PC-3 (cell line): Measurements from ENCODE around the gene DRAP1. TPM values are rescaled to one million over a fixed set of nuclear protein-coding genes. Genes with fewer than 3 reads are reported as not detected.

Source experiments
- ATAC-seq: fragments of 200-7000 bp; cut with Tn5 transposase; 2 replicates; pipeline ENCODE4 v1.9.1; 2020; ENCODE audit warnings: mild to moderate bottlenecking, moderate library complexity
- Bru-seq: library from RNA; stranded (reverse); fragments of 400-500 nt; gene quantifications from one replicate; lab custom pipeline; 2021; lab: Mats Ljungman, UMichigan
- BruChase-seq, 2 experiments: library from RNA; stranded (reverse); fragments of 400-500 nt; gene quantifications; one replicate each; lab custom pipeline; 2021; lab: Mats Ljungman, UMichigan
- BruUV-seq: library from RNA; stranded (reverse); fragments of 400-500 nt; replicated peaks from 2 replicates; lab custom pipeline; 2021; lab: Mats Ljungman, UMichigan
- CTCF ChIA-PET: fragments of 300-600 bp; sonication (Branson Sonifier 250); formaldehyde crosslinking; loops from one replicate; lab custom pipeline; 2022; ENCODE audit warnings: antibody characterized with exemption; lab: Charles Lee
- POLR2A ChIA-PET: fragments of 300-600 bp; sonication (Branson Sonifier 250); formaldehyde crosslinking; loops from one replicate; lab custom pipeline; 2022; ENCODE audit warnings: antibody characterized with exemption; ENCODE audit not compliant: unreplicated experiment; lab: Charles Lee
- DNase-seq: peaks from one replicate; pipeline ENCODE4 v3.0.0-alpha.2; 2015
- H2AFZ ChIP-seq: fragments of 300-600 bp; sonication (generic); 2 replicates; pipeline ENCODE4 v1.6.0; 2016; ENCODE audit warnings: antibody characterized with exemption, low read length
- H3F3A ChIP-seq: fragments of 300-600 bp; sonication (generic); one replicate; pipeline ENCODE4 v1.6.0; 2017; ENCODE audit warnings: antibody characterized with exemption, low read length, control low read depth, mild to moderate bottlenecking; ENCODE audit not compliant: unreplicated experiment
- H3K27ac ChIP-seq: fragments of 300-600 bp; sonication (generic); 2 replicates; pipeline ENCODE4 v1.5.1; 2016; ENCODE audit warnings: mild to moderate bottlenecking, low read length
- H3K27me3 ChIP-seq: fragments of 300-600 bp; sonication (generic); 2 replicates; pipeline ENCODE4 v1.6.1; 2016; ENCODE audit warnings: low read length, mixed read lengths
- H3K36me3 ChIP-seq: fragments of 300-600 bp; sonication (generic); 2 replicates; pipeline ENCODE4 v1.6.1; 2016; ENCODE audit warnings: low read depth, mixed run types, low read length, mixed read lengths
- H3K4me1 ChIP-seq: fragments of 300-600 bp; sonication (generic); 2 replicates; pipeline ENCODE4 v1.5.1; 2016; ENCODE audit warnings: low read length; ENCODE audit not compliant: insufficient read depth
- H3K4me2 ChIP-seq: fragments of 300-600 bp; sonication (generic); 2 replicates; pipeline ENCODE4 v1.6.0; 2016; ENCODE audit warnings: low read length
- H3K4me3 ChIP-seq: fragments of 300-600 bp; sonication (generic); 2 replicates; pipeline ENCODE4 v1.5.1; 2016; ENCODE audit warnings: mild to moderate bottlenecking, low read length, mixed read lengths
- H3K79me2 ChIP-seq: fragments of 300-600 bp; sonication (generic); 2 replicates; pipeline ENCODE4 v1.6.1; 2017; ENCODE audit warnings: low read length, mixed read lengths
- H3K9ac ChIP-seq: fragments of 300-600 bp; sonication (generic); 2 replicates; pipeline ENCODE4 v1.6.0; 2016; ENCODE audit warnings: mild to moderate bottlenecking, low read length
- H3K9me2 ChIP-seq: fragments of 300-600 bp; sonication (generic); replicated peaks from 2 replicates; pipeline ENCODE4 v1.6.1; 2016; ENCODE audit warnings: mixed run types, low read length, mixed read lengths
- H3K9me3 ChIP-seq: fragments of 300-600 bp; sonication (generic); 2 replicates; pipeline ENCODE4 v1.6.1; 2016; ENCODE audit warnings: low read length, mixed read lengths
- H4K20me1 ChIP-seq: fragments of 300-600 bp; sonication (generic); 2 replicates; pipeline ENCODE4 v1.6.1; 2016; ENCODE audit warnings: low read length, mixed read lengths
- CTCF ChIP-seq: fragments of 300-600 bp; sonication (generic); conservative IDR thresholded peaks from 2 replicates; pipeline ENCODE4 v1.5.1; 2017; ENCODE audit warnings: antibody characterized with exemption, low read depth, mild to moderate bottlenecking, low read length
- EZH2 ChIP-seq: fragments of 300-600 bp; sonication (generic); IDR thresholded peaks from one replicate; pipeline ENCODE4 v1.6.1; 2017; ENCODE audit warnings: antibody characterized with exemption, mild to moderate bottlenecking, low read length; ENCODE audit not compliant: unreplicated experiment
- EZH2phosphoT487 ChIP-seq: fragments of 300-600 bp; sonication (generic); IDR thresholded peaks from 2 replicates; pipeline ENCODE4 v1.6.1; 2018; ENCODE audit warnings: mild to moderate bottlenecking, antibody characterized with exemption, low read length, borderline replicate concordance
- intact Hi-C: fragments of 100-400 bp; cut with micrococcal nuclease; formaldehyde crosslinking; loops from 2 replicates; pipeline ENCODE4 v1.9.0; 2023
- long read RNA-seq: library from polyadenylated mRNA; unstranded; transcript quantifications from one replicate; pipeline ENCODE4 v2.0.0, GENCODE V29; 2021; ENCODE audit not compliant: unreplicated experiment
- total RNA-seq: library from RNA; depleted of rRNA; stranded (reverse); fragments of >200 nt; gene quantifications from 2 replicates; pipeline ENCODE4 v1.2.3, GENCODE V29; 2014; rRNA removed

Gene DRAP1
- 944 and 1,531 TPM in 2 replicates for total RNA-seq
- percentile 98 among the genes with signal in this experiment for Bru-seq, nascent RNA
- percentile 99 among the genes with signal in this experiment for BruChase-seq, experiment 1, labeled RNA remaining after a 6-hour chase
- BruChase-seq, experiment 2, labeled RNA remaining after a 2-hour chase, result percentile 99 among the genes with signal in this experiment
- long read RNA-seq, transcript DRAP1-204 (7 exons, 695 nt), result minor isoform, 5 of 825 reads
- long read RNA-seq, transcript DRAP1-208 (6 exons, 751 nt), result minor isoform, 27 of 825 reads
- long read RNA-seq, transcript DRAP1-201 (7 exons, 989 nt), result major isoform, 671 of 825 reads
- long read RNA-seq, transcript DRAP1-209 (4 exons, 453 nt), result minor isoform, 39 of 825 reads
- long read RNA-seq, partial matches to known transcripts, result 28 of 825 reads
- long read RNA-seq, other reads (novel, unspliced or antisense), result 47 of 825 reads

- peak within 1 kb of the TSS; percentile 93 for H3K4me2 ChIP-seq
- H4K20me1 ChIP-seq, result 0 out of 2 replicates have a peak, but pooled peaks cover 6% of the 10 kb centered on the region
- no peaks in the 10 kb centered on the region for H3K9me3 ChIP-seq
- H2AFZ ChIP-seq, result peak within 1 kb of the TSS; percentile 58
- POLR2A ChIA-PET, result interaction anchor here (0.6 kb wide), 2 partner anchors 28 to 31 kb away, joined by 3 to 13 read pairs; partner anchors contain the start of gene FIBP
- no peak for TF ChIP-seq CTCF
- TF ChIP-seq EZH2, result no peak
- H3K9me2 ChIP-seq, result no peaks in the 10 kb centered on the region
- H3K4me1 ChIP-seq, result peaks cover 46% of the 10 kb centered on the region
- DNase-seq, result peak; percentile 98
- H3K27me3 ChIP-seq, result no peaks in the 10 kb centered on the region
- CTCF ChIA-PET, result no interaction called here
- H3F3A ChIP-seq, result peaks cover 8% of the 10 kb centered on the region
- peak; percentile 53 for ATAC-seq
- no TSS peak for BruUV-seq
- H3K79me2 ChIP-seq, result peaks cover 75% of the 10 kb centered on the region
- H3K27ac ChIP-seq, result peak within 1 kb of the TSS; percentile 93
- H3K36me3 ChIP-seq, result peaks cover 17% of the 10 kb centered on the region; the same call in 1 of the 2 replicates
- peak within 1 kb of the TSS; percentile 92 for H3K9ac ChIP-seq
- H3K4me3 ChIP-seq, result peak within 1 kb of the TSS; percentile 82
- intact Hi-C loops, result no loop called here
These were observed at the start of gene DRAP1 for GRCh38 chr11:65919141-65919572. DRAP1 (plus strand) TSS chr11:65919426; CDS start chr11:65919502, 76 bp downstream.

GRCh38 chr11:65869643-65870306 is 49.5 kb upstream of the DRAP1 start:
- Histone ChIP-seq H3K27me3 (no peaks in the 10 kb centered on the region), H3K9me2 (no peaks in the 10 kb centered on the region), H3K27ac (no peak overlapping the region), H3K9ac (no peak overlapping the region), H3K4me3 (no peak overlapping the region), H4K20me1 (no peaks in the 10 kb centered on the region), H3K9me3 (no peaks in the 10 kb centered on the region), H3F3A (no peaks in the 10 kb centered on the region), H3K4me2 (no peak overlapping the region), H3K79me2 (no peaks in the 10 kb centered on the region), H2AFZ (no peak overlapping the region), H3K4me1 (peaks cover 6% of the 10 kb centered on the region), H3K36me3 (peaks cover 10% of the 10 kb centered on the region; the same call in 1 of the 2 replicates)
- intact Hi-C loops, result no loop called here
- BruUV-seq, result no TSS peak
- DNase-seq (no peak), ATAC-seq (no peak)
- CTCF ChIA-PET, result no interaction called here
- POLR2A ChIA-PET, result interaction anchor here (0.8 kb wide), 1 partner anchor 10 kb away, joined by 4 read pairs; no protein-coding TSS in a partner anchor
- TF ChIP-seq EZH2, result no peak
- TF ChIP-seq EZH2phosphoT487, result no peak
- TF ChIP-seq CTCF, result no peak
